ENCODE measurements around the gene CEPT1.

The CEPT1 gene

DNA sequence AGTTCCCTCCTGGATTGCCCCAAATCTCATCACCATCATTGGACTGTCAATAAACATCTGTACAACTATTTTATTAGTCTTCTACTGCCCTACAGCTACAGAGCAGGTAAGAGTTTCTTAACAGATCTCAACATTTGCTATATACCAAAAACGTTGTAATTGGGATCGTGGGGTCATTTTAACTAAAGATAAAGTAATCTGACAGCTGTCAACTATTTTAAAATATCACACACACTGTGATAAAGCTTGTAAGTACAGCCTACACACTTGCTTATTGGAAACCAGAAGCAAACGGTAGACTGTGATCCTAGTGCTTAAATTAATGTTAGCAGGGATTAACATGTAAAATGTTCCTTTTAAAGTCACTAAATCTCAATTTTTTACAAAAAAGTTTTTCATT lies 7.9 kb downstream of the CEPT1 start:
- no peak for DNase-seq

GRCh38 chr1:111148376-111148881 lies 8.4 kb downstream of the CEPT1 start:
- no peak for DNase-seq

- no peak for DNase-seq
Measured at GRCh38 chr1:111151838-111152237, 11.8 kb downstream of the CEPT1 start.

- DNase-seq, result no peak
Measured at GRCh38 chr1:111154021-111154999, 14.3 kb downstream of the CEPT1 start.

DNA sequence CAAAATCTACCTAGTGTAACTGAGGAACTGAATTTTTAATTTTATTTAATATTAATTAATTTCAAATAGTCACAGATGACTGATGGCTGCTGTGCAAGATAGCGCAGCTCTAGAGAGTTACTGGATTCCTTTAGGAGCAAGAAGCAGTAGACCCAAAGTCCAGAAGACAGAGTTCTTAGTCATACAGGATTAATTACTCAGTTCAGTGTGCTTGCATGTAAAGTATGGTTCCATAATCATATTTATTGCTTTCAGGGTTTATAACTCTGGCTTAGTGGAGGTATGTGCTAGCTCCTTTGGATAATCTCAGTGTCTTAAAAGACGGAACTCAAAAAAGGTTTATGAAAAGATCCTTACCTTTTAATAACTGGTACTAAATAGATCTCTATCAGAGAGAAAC lies 17.4 kb downstream of the CEPT1 start:
- DNase-seq, result no peak

GRCh38 chr1:111161843-111162487 lies 21.9 kb downstream of the CEPT1 start:
- no peak for DNase-seq

DNA sequence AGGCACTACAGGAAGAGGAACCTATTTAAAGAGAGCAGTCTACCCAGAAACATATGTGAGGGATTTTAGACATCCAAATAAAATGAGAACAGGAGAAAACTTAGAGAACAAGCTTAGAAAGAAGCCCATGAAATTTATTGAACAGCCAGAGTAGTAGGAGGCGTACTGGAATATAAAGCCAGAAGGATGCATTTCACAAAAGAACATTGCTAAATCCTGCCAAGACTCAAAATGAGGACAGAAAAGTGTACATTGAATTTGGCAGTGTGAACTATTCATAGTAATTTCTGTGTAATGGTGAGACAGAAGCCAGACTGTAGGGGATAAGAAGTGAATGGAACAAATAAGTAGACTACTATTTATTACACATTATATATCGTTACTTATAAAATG lies 22.5 kb downstream of the CEPT1 start:
- no peak for DNase-seq

GRCh38 chr1:111163363-111163762 lies 23.3 kb downstream of the CEPT1 start:
- DNase-seq, result no peak

- DNase-seq, result no peak
Measured at GRCh38 chr1:111164151-111164550, 24.1 kb downstream of the CEPT1 start.

- no peak for DNase-seq
Measured at GRCh38 chr1:111172463-111172862, 32.4 kb downstream of the CEPT1 start.

GRCh38 chr1:111174070-111174469 lies 34.0 kb downstream of the CEPT1 start:
- no peak for DNase-seq

DNA sequence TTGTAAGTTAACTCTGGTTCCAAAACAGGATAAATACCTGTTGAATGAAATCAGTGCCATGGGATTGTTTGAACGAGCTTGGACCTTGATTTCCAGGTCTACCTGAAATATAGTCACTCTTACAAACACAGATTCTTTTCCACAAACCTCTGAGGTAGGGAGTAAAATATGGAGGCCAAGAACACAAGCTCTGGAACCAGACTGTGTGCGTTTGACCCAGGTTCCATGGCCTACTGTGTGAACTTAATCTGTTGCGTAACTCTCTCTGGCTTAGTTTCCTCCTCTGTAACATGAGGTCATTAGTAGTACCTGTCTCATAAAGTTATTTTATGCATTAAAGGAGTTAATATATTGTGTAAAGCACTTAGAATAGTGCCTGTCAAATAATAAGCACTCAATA lies 35.3 kb downstream of the CEPT1 start:
- no peak for DNase-seq

DNA sequence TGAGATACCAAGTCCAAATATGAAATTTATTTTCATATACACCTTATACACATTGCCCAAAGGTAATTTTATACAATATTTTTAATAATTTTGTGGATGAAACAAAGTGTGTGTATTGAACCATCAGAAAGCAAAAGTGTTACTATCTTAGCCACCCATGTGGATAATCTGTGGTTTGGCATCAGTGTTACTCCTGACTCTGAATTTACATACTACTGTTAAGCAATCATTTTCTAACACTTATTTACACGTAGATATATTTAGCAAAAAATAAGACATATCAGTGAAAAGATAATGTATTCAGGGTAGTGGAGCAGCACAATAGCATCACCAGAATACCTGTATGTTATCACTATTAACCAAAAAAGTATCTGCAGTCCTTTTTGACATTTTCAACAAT lies 36.7 kb downstream of the CEPT1 start:
- no peak for DNase-seq

DNA sequence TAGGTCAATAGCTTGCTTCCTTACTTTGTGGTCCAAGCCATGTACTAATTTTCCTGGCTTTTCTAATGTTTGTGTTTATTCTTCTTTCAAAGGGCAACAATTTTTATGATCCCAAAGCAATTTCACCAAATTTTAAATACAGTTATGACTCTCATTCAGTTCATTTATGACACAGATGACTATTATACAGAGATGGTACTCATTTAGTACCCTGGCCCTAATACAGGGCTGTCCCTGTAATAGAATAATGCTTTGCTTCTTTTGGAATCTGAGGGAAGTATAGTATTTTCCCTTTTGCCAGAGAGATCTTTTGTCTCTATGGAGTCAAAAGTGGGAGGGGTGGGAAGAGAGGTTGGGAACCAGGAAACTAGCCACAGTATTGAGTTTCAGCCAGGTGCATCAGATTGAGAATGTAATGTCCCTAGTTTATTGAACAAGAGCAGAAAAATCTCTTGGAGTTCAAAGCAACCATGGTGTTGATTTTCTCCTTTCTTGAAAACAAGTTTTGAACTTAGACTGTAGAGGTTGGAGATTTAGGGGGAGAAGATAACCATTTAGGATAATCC lies 40.0 kb downstream of the CEPT1 start:
- DNase-seq, result no peak

DNA sequence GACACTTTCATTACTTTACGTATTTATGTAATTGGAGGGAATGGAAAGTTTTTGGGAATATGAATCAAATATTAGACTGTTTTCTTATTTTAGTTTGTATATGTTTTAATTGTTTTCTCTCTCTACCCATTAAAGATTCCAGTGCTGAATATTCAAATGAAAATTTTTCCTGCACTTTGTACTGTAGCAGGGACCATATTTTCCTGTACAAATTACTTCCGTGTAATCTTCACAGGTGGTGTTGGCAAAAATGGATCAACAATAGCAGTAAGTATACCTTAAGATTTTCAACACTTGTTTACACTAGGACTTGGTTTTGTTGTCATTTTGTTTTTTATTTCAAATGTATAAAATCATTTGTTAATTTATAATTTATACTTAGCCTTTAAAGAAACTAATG lies 42.0 kb downstream of the CEPT1 start:
- DNase-seq, result no peak

GRCh38 chr1:111183308-111184069 lies 43.5 kb downstream of the CEPT1 start:
- no peak for DNase-seq

DNA sequence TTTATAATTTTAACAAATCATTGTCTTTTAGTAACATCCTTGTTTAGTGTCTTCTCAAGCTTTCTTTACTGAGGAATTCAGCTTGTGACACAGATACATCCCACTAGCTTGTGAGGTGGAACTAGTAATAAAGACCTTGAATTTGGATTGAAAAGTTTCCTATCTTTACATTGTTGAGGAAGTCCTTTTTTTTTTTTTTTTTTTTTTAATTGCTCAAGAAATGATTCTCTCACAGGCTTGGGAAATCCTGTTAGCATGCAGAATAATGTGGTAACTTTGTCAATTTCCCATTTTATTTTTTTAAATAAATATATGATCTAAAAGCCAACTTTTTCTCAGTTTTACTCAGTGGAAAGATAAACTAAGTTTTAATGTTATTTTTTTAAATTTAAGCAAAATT lies 44.6 kb downstream of the CEPT1 start:
- DNase-seq, result no peak

GRCh38 chr1:111190931-111191451 lies 51.0 kb downstream of the CEPT1 start:
- no peak for DNase-seq

DNA sequence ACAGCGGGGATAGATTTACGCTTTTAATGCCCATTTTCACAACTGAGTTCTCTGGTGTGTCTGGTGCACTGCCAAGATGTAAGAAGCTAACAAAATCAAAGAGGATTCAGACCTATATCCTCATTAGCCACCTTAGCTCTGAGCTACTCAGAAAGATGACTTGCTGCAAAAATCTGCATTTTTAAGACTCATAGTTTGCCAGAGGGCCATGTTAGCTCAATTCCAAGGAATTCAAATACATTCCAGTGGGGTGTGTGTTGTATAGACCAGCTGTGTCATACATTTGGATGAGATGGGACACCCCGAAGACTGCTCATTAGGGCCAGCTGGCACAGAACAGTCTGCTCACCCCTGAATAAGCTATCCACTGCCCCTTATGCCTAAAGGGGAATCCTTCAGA lies 51.5 kb downstream of the CEPT1 start:
- DNase-seq, result no peak

DNA sequence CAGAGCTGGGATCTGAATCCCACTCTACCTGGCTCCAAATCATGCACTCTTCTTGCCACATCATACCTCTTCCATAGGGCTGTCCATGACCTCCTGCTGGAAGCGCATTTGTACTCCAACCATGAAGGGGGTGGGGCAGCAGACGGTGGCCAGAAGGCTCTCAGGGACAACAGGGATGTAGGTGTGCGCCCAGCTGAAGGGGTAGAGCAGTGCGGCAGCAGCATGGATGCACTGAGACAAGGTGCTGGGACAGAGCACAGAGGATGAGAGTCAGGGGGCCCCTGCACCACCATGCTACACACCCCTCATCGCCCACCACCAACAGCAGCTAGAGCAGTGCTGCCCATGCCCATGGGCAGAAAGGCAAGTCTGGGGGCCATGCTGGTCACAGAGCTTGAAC lies 52.1 kb downstream of the CEPT1 start:
- no peak for DNase-seq

DNA sequence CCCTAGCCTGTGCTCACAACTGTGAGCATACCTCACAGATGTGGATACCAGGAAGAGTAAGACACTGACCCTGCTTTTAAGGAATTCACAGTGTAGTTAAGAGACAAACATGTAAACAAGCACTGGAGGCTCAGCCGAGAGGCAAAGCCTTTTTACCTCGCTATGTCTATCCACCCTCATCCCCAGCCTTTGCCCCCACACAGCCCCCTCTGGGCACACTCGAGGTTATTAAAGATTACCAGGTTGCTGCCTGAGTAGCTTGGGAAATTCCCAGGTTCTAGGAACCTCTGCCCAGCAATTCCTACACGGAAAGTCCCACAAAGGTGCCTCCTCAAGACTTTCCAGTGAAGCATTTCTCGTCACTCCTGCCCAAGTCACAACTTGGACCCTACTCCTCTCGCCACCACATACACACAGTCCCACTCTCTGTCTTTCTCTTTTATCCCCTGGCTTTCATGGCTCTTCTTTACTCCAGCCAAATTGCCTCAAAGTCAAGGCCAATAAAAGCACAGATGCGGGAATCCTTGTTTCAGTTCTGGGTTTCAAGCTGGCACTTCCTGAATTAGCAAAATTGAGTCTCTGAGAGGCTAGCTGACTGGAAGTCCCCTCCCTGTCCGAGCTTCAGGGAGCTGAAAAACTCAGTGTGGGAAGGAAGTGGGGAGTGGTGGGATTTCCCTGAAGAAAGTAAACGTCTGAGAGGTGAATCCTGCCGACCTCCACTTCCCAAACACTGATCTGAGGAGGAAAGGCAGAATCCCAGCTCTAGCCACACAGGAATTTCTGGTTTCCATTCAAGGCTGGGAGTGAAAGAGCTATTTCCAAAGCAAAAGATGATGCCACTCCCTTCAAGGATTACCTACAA lies 52.9 kb downstream of the CEPT1 start:
- no peak for DNase-seq

Data from stimulated activated CD8-positive, alpha-beta memory T cell treated with anti-CD3 and anti-CD28 coated beads, Interleukin-4, amount 100 ng/mL, for 48 hours (primary cell).